ENCODE results near the gene R3HDM2.

Gene R3HDM2

GRCh38 chr12:57233357-57234232, 197.2 kb downstream of the R3HDM2 start:
- ChIA-PET CTCF (interaction anchor here (1.3 to 13.6 kb wide), 4 partner anchors 9 to 19 kb away, joined by 4 to 326 read pairs (median 89); partner anchors contain the start of genes NXPH4 and STAC3), POLR2A (no interaction called here)
- Histone ChIP-seq H3K9me3 (ENCODE audit: control extremely low read depth in 1 of 5, control insufficient read depth in 4 of 5, insufficient read depth in 2 of 5, low read depth in 1 of 5, low read length in 4 of 5) (no peaks in the 10 kb centered on the region), H3K4me3 (ENCODE audit: control insufficient read depth in 1 of 7, extremely low read depth in 1 of 7, insufficient read depth in 4 of 7, low read depth in 2 of 7, low read length in 6 of 7) (no peak overlapping the region), H3K36me3 (ENCODE audit: control insufficient read depth in 4 of 4, insufficient read depth in 4 of 4, low read length in 3 of 4) (peaks cover 10 to 46% (median 29%) of the 10 kb centered on the region in 4 experiments), H3K27ac (ENCODE audit: insufficient read depth in 1 of 2, low read depth in 1 of 2, low read length in 2 of 2, poor library complexity in 1 of 2, severe bottlenecking in 2 of 2) (no peak overlapping the region), H3K27me3 (replicated peaks in 2 of 5; ENCODE audit: control insufficient read depth in 4 of 5, insufficient read depth in 5 of 5, low read length in 4 of 5) (peaks cover 0 to 41% (median 19%) of the 10 kb centered on the region in 5 experiments), H3K4me1 (ENCODE audit: control extremely low read depth in 1 of 4, control insufficient read depth in 4 of 4, insufficient read depth in 4 of 4, low read length in 3 of 4) (peaks cover 6 to 36% (median 36%) of the 10 kb centered on the region in 4 experiments)
- DNase-seq, result no peak
- 95% methylated on average over 11 of the region's 15 CpGs for WGBS (ENCODE audit: insufficient coverage)

- ChIA-PET CTCF (interaction anchor here (1.1 to 13.6 kb wide), 5 partner anchors 9 to 206 kb away, joined by 3 to 326 read pairs (median 5); partner anchors contain the start of genes NXPH4 and STAC3), POLR2A (no interaction called here)
- 98% methylated on average over 9 of the region's 19 CpGs for WGBS (ENCODE audit: insufficient coverage)
- no peak overlapping the region for H3K4me3 ChIP-seq (ENCODE audit: control insufficient read depth in 1 of 7, extremely low read depth in 1 of 7, insufficient read depth in 4 of 7, low read depth in 2 of 7, low read length in 6 of 7)
- H3K9me3 ChIP-seq (ENCODE audit: control extremely low read depth in 1 of 5, control insufficient read depth in 4 of 5, insufficient read depth in 2 of 5, low read depth in 1 of 5, low read length in 4 of 5), result no peaks in the 10 kb centered on the region
- peaks cover 10 to 46% (median 29%) of the 10 kb centered on the region in 4 experiments for H3K36me3 ChIP-seq (ENCODE audit: control insufficient read depth in 4 of 4, insufficient read depth in 4 of 4, low read length in 3 of 4)
- DNase-seq, result no peak
- peaks cover 6 to 36% (median 15%) of the 10 kb centered on the region in 5 experiments for H3K27me3 ChIP-seq (replicated peaks in 2 of 5; ENCODE audit: control insufficient read depth in 4 of 5, insufficient read depth in 5 of 5, low read length in 4 of 5)
- H3K27ac ChIP-seq (ENCODE audit: insufficient read depth in 1 of 2, low read depth in 1 of 2, low read length in 2 of 2, poor library complexity in 1 of 2, severe bottlenecking in 2 of 2), result no peak overlapping the region
- peaks cover 8 to 38% (median 31%) of the 10 kb centered on the region in 4 experiments for H3K4me1 ChIP-seq (ENCODE audit: control extremely low read depth in 1 of 4, control insufficient read depth in 4 of 4, insufficient read depth in 4 of 4, low read length in 3 of 4)
Measured at GRCh38 chr12:57232156-57232756, 198.6 kb downstream of the R3HDM2 start.

GRCh38 chr12:57231276-57232021, 199.4 kb downstream of the R3HDM2 start:
- 97% methylated on average over 11 of the region's 13 CpGs for WGBS (ENCODE audit: insufficient coverage)
- CTCF ChIA-PET, result interaction anchor here (1.1 to 13.6 kb wide), 6 partner anchors 10 to 205 kb away, joined by 3 to 326 read pairs (median 4); partner anchors contain the start of genes NXPH4 and STAC3
- Histone ChIP-seq H3K27ac (ENCODE audit: insufficient read depth in 1 of 2, low read depth in 1 of 2, low read length in 2 of 2, poor library complexity in 1 of 2, severe bottlenecking in 2 of 2) (no peak overlapping the region), H3K36me3 (ENCODE audit: control insufficient read depth in 4 of 4, insufficient read depth in 4 of 4, low read length in 3 of 4) (peaks cover 10 to 46% (median 29%) of the 10 kb centered on the region in 4 experiments), H3K27me3 (replicated peaks in 2 of 5; ENCODE audit: control insufficient read depth in 4 of 5, insufficient read depth in 5 of 5, low read length in 4 of 5) (peaks cover 5 to 36% (median 11%) of the 10 kb centered on the region in 5 experiments), H3K9me3 (ENCODE audit: control extremely low read depth in 1 of 5, control insufficient read depth in 4 of 5, insufficient read depth in 2 of 5, low read depth in 1 of 5, low read length in 4 of 5) (no peaks in the 10 kb centered on the region), H3K4me1 (ENCODE audit: control extremely low read depth in 1 of 4, control insufficient read depth in 4 of 4, insufficient read depth in 4 of 4, low read length in 3 of 4) (peaks cover 9 to 45% (median 39%) of the 10 kb centered on the region in 4 experiments), H3K4me3 (ENCODE audit: control insufficient read depth in 1 of 7, extremely low read depth in 1 of 7, insufficient read depth in 4 of 7, low read depth in 2 of 7, low read length in 6 of 7) (peak overlapping the region in 1 of 7 experiments; percentile 92)
- DNase-seq, result no peak
- POLR2A ChIA-PET, result no interaction called here

GRCh38 chr12:57230381-57231155, 200.3 kb downstream of the R3HDM2 start:
- Histone ChIP-seq H3K27me3 (replicated peaks in 2 of 5; ENCODE audit: control insufficient read depth in 4 of 5, insufficient read depth in 5 of 5, low read length in 4 of 5) (peaks cover 6 to 36% (median 14%) of the 10 kb centered on the region in 5 experiments), H3K27ac (ENCODE audit: insufficient read depth in 1 of 2, low read depth in 1 of 2, low read length in 2 of 2, poor library complexity in 1 of 2, severe bottlenecking in 2 of 2) (peak overlapping the region in 1 of 2 experiments; percentile 75), H3K4me3 (ENCODE audit: control insufficient read depth in 1 of 7, extremely low read depth in 1 of 7, insufficient read depth in 4 of 7, low read depth in 2 of 7, low read length in 6 of 7) (peak overlapping the region in 6 of 7 experiments; percentile 1 to 92 (median 79)), H3K9me3 (ENCODE audit: control extremely low read depth in 1 of 5, control insufficient read depth in 4 of 5, insufficient read depth in 2 of 5, low read depth in 1 of 5, low read length in 4 of 5) (no peaks in the 10 kb centered on the region), H3K36me3 (ENCODE audit: control insufficient read depth in 4 of 4, insufficient read depth in 4 of 4, low read length in 3 of 4) (peaks cover 10 to 46% (median 29%) of the 10 kb centered on the region in 4 experiments), H3K4me1 (ENCODE audit: control extremely low read depth in 1 of 4, control insufficient read depth in 4 of 4, insufficient read depth in 4 of 4, low read length in 3 of 4) (peaks cover 9 to 48% (median 44%) of the 10 kb centered on the region in 4 experiments)
- ChIA-PET CTCF (interaction anchor here (1.1 to 13.6 kb wide), 6 partner anchors 9 to 47 kb away, joined by 3 to 326 read pairs (median 3); partner anchors contain the start of genes NXPH4 and STAC3), POLR2A (no interaction called here)
- 93% methylated on average over 8 of the region's 10 CpGs for WGBS (ENCODE audit: insufficient coverage)
- DNase-seq, result no peak

GRCh38 chr12:57229634-57230380, 201.0 kb downstream of the R3HDM2 start, which contains the start of gene SHMT2:
SHMT2 (plus strand) TSS chr12:57229711; CDS start chr12:57229779, 68 bp downstream.
- peak; percentile 88 to 93 (median 89) for DNase-seq
- H3K27ac ChIP-seq (ENCODE audit: insufficient read depth in 1 of 2, low read depth in 1 of 2, low read length in 2 of 2, poor library complexity in 1 of 2, severe bottlenecking in 2 of 2), result peak within 1 kb of the TSS in 1 of 2 experiments; percentile 75
- peaks cover 10 to 40% (median 27%) of the 10 kb centered on the region in 4 experiments for H3K36me3 ChIP-seq (ENCODE audit: control insufficient read depth in 4 of 4, insufficient read depth in 4 of 4, low read length in 3 of 4)
- 0% methylated on average over 34 of the region's 42 CpGs for WGBS (ENCODE audit: insufficient coverage)
- no peaks in the 10 kb centered on the region for H3K9me3 ChIP-seq (ENCODE audit: control extremely low read depth in 1 of 5, control insufficient read depth in 4 of 5, insufficient read depth in 2 of 5, low read depth in 1 of 5, low read length in 4 of 5)
- ChIA-PET CTCF (interaction anchor here (0.8 to 13.6 kb wide), 10 partner anchors 8 to 106 kb away, joined by 3 to 326 read pairs (median 3); partner anchors contain the start of genes NXPH4 and STAC3), POLR2A (no interaction called here)
- H3K4me3 ChIP-seq (ENCODE audit: control insufficient read depth in 1 of 7, extremely low read depth in 1 of 7, insufficient read depth in 4 of 7, low read depth in 2 of 7, low read length in 6 of 7), result peak within 1 kb of the TSS; percentile 55 to 92 (median 79)
- H3K27me3 ChIP-seq (replicated peaks in 2 of 5; ENCODE audit: control insufficient read depth in 4 of 5, insufficient read depth in 5 of 5, low read length in 4 of 5), result peaks cover 7 to 36% (median 15%) of the 10 kb centered on the region in 5 experiments
- peaks cover 9 to 56% (median 48%) of the 10 kb centered on the region in 4 experiments for H3K4me1 ChIP-seq (ENCODE audit: control extremely low read depth in 1 of 4, control insufficient read depth in 4 of 4, insufficient read depth in 4 of 4, low read length in 3 of 4)

Measured in common myeloid progenitor, CD34-positive (primary cell).